K562 (cell line): ENCODE measurements around the gene ZC3H18. TPM values are rescaled to one million over a fixed set of nuclear protein-coding genes. Genes with fewer than 3 reads are reported as not detected.

Experiments
- ATAC-seq: fragments of 200-7000 bp; cut with Tn5 transposase; 3 replicates; pipeline ENCODE4 v1.9.1; 2020; ENCODE audit warnings: moderate library complexity
- BruUV-seq: library from RNA; stranded (reverse); fragments of 400-500 nt; replicated peaks from 2 replicates; lab custom pipeline; 2021; lab: Mats Ljungman, UMichigan
- CTCF ChIA-PET: fragments of 300-600 bp; formaldehyde crosslinking; extraction: SDS; loops from one replicate; lab custom pipeline; 2021; ENCODE audit warnings: low intra/inter-chr PET ratio; lab: Yijun Ruan, JAX
- POLR2A ChIA-PET: fragments of 300-600, 350-650 bp; sonication (Branson Sonifier 250); formaldehyde crosslinking; extraction: SDS; loops from one replicate; lab custom pipeline; 2021; ENCODE audit warnings: antibody characterized with exemption, inconsistent platforms; lab: Yijun Ruan, JAX
- DNase-seq, 4 experiments: peaks; one replicate each; pipeline versions ENCODE4 v3.0.0 to v3.0.0-alpha.2; 2011 to 2018; ENCODE audit warnings: low spot score in 3 of 4, mixed read lengths in 3 of 4; ENCODE audit errors: extremely low read depth in 1 of 4
- FAIRE-seq: peaks from 2 replicates; lab custom pipeline; 2011; peaks lifted over from hg19 to GRCh38; lab: Jason Lieb, UNC
- H2AFZ ChIP-seq: 2 replicates; pipeline ENCODE4 v1.6.0; 2011; ENCODE audit warnings: low read depth, low read length, control low read depth, inconsistent platforms
- H3K27ac ChIP-seq: fragments of 200-600 bp; 3 replicates; pipeline ENCODE4 v1.8.0; 2011; ENCODE audit warnings: low read depth, mild to moderate bottlenecking, control low read depth, inconsistent platforms, low read length, moderate library complexity, mixed read lengths; ENCODE audit errors: extremely low read depth
- H3K27me3 ChIP-seq, 2 experiments: fragments of 300-600 bp in 1 of 2; 2 replicates in 1 of 2; 3 replicates in 1 of 2; pipeline versions ENCODE4 v1.6.0 to v1.8.0; 2011; ENCODE audit warnings: inconsistent platforms in 2 of 2, low read length in 2 of 2, mild to moderate bottlenecking in 1 of 2, mixed read lengths in 1 of 2, moderate library complexity in 1 of 2; ENCODE audit not compliant: control insufficient read depth in 2 of 2, insufficient read depth in 2 of 2
- H3K36me3 ChIP-seq: fragments of 300-600 bp; 3 replicates; pipeline ENCODE4 v1.8.0; 2011; ENCODE audit warnings: mild to moderate bottlenecking, low read length, inconsistent platforms; ENCODE audit not compliant: control insufficient read depth, insufficient read depth
- H3K4me1 ChIP-seq, 2 experiments: fragments of 200-600 bp in 1 of 2; replicated peaks in 1 of 2; 2 replicates in 1 of 2; 3 replicates in 1 of 2; pipeline versions ENCODE4 v1.5.1 to v1.8.0; 2011; ENCODE audit warnings: inconsistent platforms in 2 of 2, low read length in 2 of 2, mild to moderate bottlenecking in 1 of 2, mixed read lengths in 1 of 2, moderate library complexity in 1 of 2; ENCODE audit not compliant: control insufficient read depth in 2 of 2, insufficient read depth in 2 of 2
- H3K4me2 ChIP-seq: 2 replicates; pipeline ENCODE4 v1.6.1; 2011; ENCODE audit warnings: low read length, control low read depth, inconsistent platforms, mixed read lengths; ENCODE audit not compliant: insufficient read depth
- H3K4me3 ChIP-seq: fragments of 200-600 bp; sonication (generic), shearing (Covaris generic); 2 replicates; pipeline ENCODE4 v1.5.1; 2016; ENCODE audit warnings: control low read depth, inconsistent platforms
- H3K79me2 ChIP-seq: fragments of 200-600 bp; 3 replicates; pipeline ENCODE4 v1.8.0; 2011; ENCODE audit warnings: low read length, inconsistent platforms; ENCODE audit not compliant: control insufficient read depth, insufficient read depth
- H3K9ac ChIP-seq, 2 experiments: 2 replicates each; pipeline versions ENCODE4 v1.6.0 to v1.6.1; 2011; ENCODE audit warnings: low read depth in 2 of 2, low read length in 2 of 2, control low read depth in 1 of 2, inconsistent platforms in 1 of 2, mild to moderate bottlenecking in 1 of 2, mixed read lengths in 1 of 2; ENCODE audit not compliant: insufficient read depth in 1 of 2
- H3K9me1 ChIP-seq: one replicate; pipeline ENCODE4 v1.6.0; 2011; ENCODE audit warnings: inconsistent platforms, mild to moderate bottlenecking, low read length, moderate library complexity; ENCODE audit not compliant: control insufficient read depth, insufficient read depth
- H3K9me3 ChIP-seq: replicated peaks from 2 replicates; pipeline ENCODE4 v1.5.1; 2011; ENCODE audit warnings: low read depth, low read length, inconsistent platforms; ENCODE audit not compliant: control insufficient read depth, insufficient read depth
- H4K20me1 ChIP-seq: replicated peaks from 2 replicates; pipeline ENCODE4 v1.6.1; 2011; ENCODE audit warnings: low read length, inconsistent platforms, mixed read lengths; ENCODE audit not compliant: control insufficient read depth, insufficient read depth
- HDAC2 ChIP-seq: fragments of 450-650 bp; IDR thresholded peaks from 2 replicates; pipeline ENCODE4 v1.6.1; 2016; ENCODE audit warnings: mild to moderate bottlenecking
- PCBP1 ChIP-seq: fragments of 200-400 bp; formaldehyde crosslinking; IDR thresholded peaks from 2 replicates; pipeline ENCODE4 v1.6.1; 2018; ENCODE audit warnings: mild to moderate bottlenecking, low read depth, low read length; ENCODE audit not compliant: poor library complexity, severe bottlenecking
- POLR2G ChIP-seq: fragments of 200-400 bp; formaldehyde crosslinking; IDR thresholded peaks from 2 replicates; pipeline ENCODE4 v1.6.1; 2017; ENCODE audit warnings: low read depth, mild to moderate bottlenecking, antibody characterized with exemption, low read length, moderate library complexity
- RBFOX2 ChIP-seq: fragments of 200-400 bp; formaldehyde crosslinking; IDR thresholded peaks from 2 replicates; pipeline ENCODE4 v1.6.1; 2017; ENCODE audit warnings: low read depth, mild to moderate bottlenecking, low read length, moderate library complexity
- SAFB ChIP-seq: fragments of 200-400 bp; formaldehyde crosslinking; IDR thresholded peaks from 2 replicates; pipeline ENCODE4 v1.6.1; 2017; ENCODE audit warnings: low read depth, low read length, borderline replicate concordance
- SRSF3 ChIP-seq: fragments of 200-400 bp; formaldehyde crosslinking; IDR thresholded peaks from 2 replicates; pipeline ENCODE4 v1.6.1; 2016; ENCODE audit warnings: mild to moderate bottlenecking, low read length, moderate library complexity; ENCODE audit not compliant: insufficient read depth
- WGBS: fragments of 100-300 bp; shearing (Covaris generic); methylation state at CpG from one replicate; pipeline ENCODE4 v1.1.6; 2016; ENCODE audit warnings: low coverage, mixed read lengths; ENCODE audit not compliant: insufficient coverage; ENCODE audit errors: missing lambda C conversion rate; 5-methylcytosine and 5-hydroxymethylcytosine counted together
- in situ Hi-C: fragments of 300-500 bp; cut with MboI; formaldehyde crosslinking; loops from 4 replicates; pipeline ENCODE4 v1.15.0; 2018; ENCODE audit warnings: inconsistent platforms, mixed read lengths
- intact Hi-C: fragments of 100-400 bp; cut with micrococcal nuclease; formaldehyde crosslinking; loops from 2 replicates; pipeline ENCODE4 v1.14.2; 2022
- polyA plus RNA-seq, 8 experiments: library from polyadenylated mRNA; depleted of rRNA in 4 of 8; stranded (reverse) in 5 of 8; unstranded in 3 of 8; fragments of >200 nt; fragmentation: Nextera tagmentation in 2 of 8; fragmentation: Illumina TruSeq in 1 of 8; extraction: Ambion mirVana in 2 of 8; extraction: Trizol in 1 of 8; gene quantifications; 2 replicates each; pipeline versions ENCODE4 v1.2.1 to v1.2.3, GENCODE V29; 2011 to 2014; ENCODE audit warnings: inconsistent platforms in 1 of 8, missing spikeins in 1 of 8
- total RNA-seq, 7 experiments: library from RNA; depleted of rRNA in 6 of 7; stranded (reverse); fragments of >200 nt in 6 of 7; fragmentation: Illumina TruSeq in 2 of 7; extraction: Trizol in 2 of 7; gene quantifications; 2 replicates each; pipeline versions ENCODE4 v1.2.1 to v1.2.3, GENCODE V29; 2011 to 2021; ENCODE audit warnings: low replicate concordance in 1 of 7
- TF ChIP-seq, protein P1 (sequence below): sonication (generic); formaldehyde crosslinking; IDR thresholded peaks from 2 replicates; pipeline ENCODE4 v1.8.1; 2023; ENCODE audit warnings: mild to moderate bottlenecking, missing genetic modification reagents

Gene ZC3H18
- total and polyA plus RNA-seq, 9 of the 15 experiments (the other 6 are each of a cell fraction or from before 2014, with no cell fraction given): 1.7 to 88.7 (median 26.9) TPM

DNA sequence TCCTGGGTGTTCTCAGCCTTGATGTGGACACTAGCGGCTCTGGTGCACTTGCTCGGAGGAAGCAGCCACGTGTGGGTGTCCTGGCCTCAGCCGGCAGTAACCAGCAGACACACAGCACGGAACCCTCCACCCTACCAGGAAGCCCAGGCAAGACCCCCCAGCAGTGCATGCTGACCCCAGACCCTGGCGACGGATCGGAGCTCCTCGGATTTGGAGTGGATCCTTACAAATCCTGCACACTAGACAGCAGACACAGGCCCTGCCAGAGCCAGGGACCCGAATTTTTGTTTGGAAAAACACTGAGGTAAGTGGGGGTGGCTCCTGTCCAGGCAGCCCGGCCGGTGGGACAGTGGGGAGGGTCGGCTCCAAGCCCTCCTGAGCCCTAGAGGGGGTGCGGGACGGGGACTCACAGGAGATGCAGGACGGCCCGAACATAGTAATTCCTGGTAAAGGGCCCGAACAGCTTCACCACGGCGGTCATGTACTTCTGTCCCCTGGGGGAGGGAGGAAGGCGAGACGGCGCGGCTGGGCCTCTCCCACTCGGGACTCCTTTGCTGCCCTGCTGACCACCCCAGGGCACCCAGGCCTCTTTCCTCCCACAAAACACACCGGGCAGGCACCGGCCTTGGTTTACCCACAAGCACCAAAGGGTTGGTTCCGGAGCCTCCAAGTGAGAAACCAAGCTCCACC, 76.3 kb downstream of the ZC3H18 start:
- DNase-seq (no peak), FAIRE-seq (no peak), ATAC-seq (no peak)
- Histone ChIP-seq H3K27me3 (no peaks in the 10 kb centered on the region), H3K9me1 (no peaks in the 10 kb centered on the region), H3K36me3 (peaks cover 38% of the 10 kb centered on the region; the same call in 2 of the 3 replicates), H3K4me2 (no peak overlapping the region), H3K9ac (peak overlapping the region in 1 of 2 experiments; percentile 66; a peak in 2 of 4 replicates), H3K4me1 (peaks cover 5 to 82% of the 10 kb centered on the region in 2 experiments; a peak in 4 of 5 replicates), H4K20me1 (peaks cover 8% of the 10 kb centered on the region; the same call in 1 of the 2 replicates), H2AFZ (no peak overlapping the region), H3K9me3 (no peaks in the 10 kb centered on the region), H3K79me2 (peaks cover 29% of the 10 kb centered on the region), H3K4me3 (no peak overlapping the region), H3K27ac (no peak overlapping the region)
- WGBS: 86% methylated on average over 17 of the region's 28 CpGs
- intact Hi-C loops: no loop called here
- in situ Hi-C loops: no loop called here
- no TSS peak for BruUV-seq
- TF ChIP-seq RBFOX2: peak; percentile 27; the same call in 1 of the 2 replicates
- TF ChIP-seq SAFB: no peak
- TF ChIP-seq HDAC2: no peak
- TF ChIP-seq SRSF3: 0 out of 2 replicates have a peak, but pooled peaks have one; percentile 26
- TF ChIP-seq, protein P1, sequence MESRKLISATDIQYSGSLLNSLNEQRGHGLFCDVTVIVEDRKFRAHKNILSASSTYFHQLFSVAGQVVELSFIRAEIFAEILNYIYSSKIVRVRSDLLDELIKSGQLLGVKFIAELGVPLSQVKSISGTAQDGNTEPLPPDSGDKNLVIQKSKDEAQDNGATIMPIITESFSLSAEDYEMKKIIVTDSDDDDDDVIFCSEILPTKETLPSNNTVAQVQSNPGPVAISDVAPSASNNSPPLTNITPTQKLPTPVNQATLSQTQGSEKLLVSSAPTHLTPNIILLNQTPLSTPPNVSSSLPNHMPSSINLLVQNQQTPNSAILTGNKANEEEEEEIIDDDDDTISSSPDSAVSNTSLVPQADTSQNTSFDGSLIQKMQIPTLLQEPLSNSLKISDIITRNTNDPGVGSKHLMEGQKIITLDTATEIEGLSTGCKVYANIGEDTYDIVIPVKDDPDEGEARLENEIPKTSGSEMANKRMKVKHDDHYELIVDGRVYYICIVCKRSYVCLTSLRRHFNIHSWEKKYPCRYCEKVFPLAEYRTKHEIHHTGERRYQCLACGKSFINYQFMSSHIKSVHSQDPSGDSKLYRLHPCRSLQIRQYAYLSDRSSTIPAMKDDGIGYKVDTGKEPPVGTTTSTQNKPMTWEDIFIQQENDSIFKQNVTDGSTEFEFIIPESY: 0 out of 2 replicates have a peak, but pooled peaks have one; percentile 4
- peak; percentile 60 for TF ChIP-seq POLR2G
- no peak for TF ChIP-seq PCBP1
- ChIA-PET CTCF (no interaction called here), POLR2A (interaction anchor here (0.6 kb wide), 1 partner anchor 566 kb away, joined by 3 read pairs; no protein-coding TSS in a partner anchor)
